SK-N-SH treated with all-trans-retinoic acid at 6 μM for 48 hours (cell line): ENCODE results near the gene DNAH1.

Experiments
- ATAC-seq: fragments of 200-7000 bp; cut with Tn5 transposase; 3 replicates; pipeline ENCODE4 v1.9.1; 2020; ENCODE audit warnings: mild to moderate bottlenecking, moderate library complexity
- ARNTL ChIP-seq: fragments of 450-650 bp; formaldehyde crosslinking; IDR thresholded peaks from 2 replicates; pipeline ENCODE4 v1.5.0; 2020; ENCODE audit warnings: low read depth, mild to moderate bottlenecking, moderate library complexity, borderline replicate concordance
- BACH2 ChIP-seq: fragments of 250-450 bp; sonication (Bioruptor Pico); IDR thresholded peaks from 2 replicates; pipeline ENCODE4 v1.9.0; 2021; ENCODE audit warnings: mild to moderate bottlenecking, borderline replicate concordance
- CSDC2 ChIP-seq: fragments of 250-450 bp; sonication (Bioruptor Pico); IDR thresholded peaks from 2 replicates; pipeline ENCODE4 v1.5.0; 2020; ENCODE audit warnings: mild to moderate bottlenecking, moderate library complexity
- ESRRG ChIP-seq: fragments of 250-450 bp; sonication (Bioruptor Pico); IDR thresholded peaks from 2 replicates; pipeline ENCODE4 v1.6.1; 2021; ENCODE audit warnings: mild to moderate bottlenecking
- ISL1 ChIP-seq: fragments of 250-450 bp; sonication (Bioruptor Pico); IDR thresholded peaks from 2 replicates; pipeline ENCODE4 v2.1.2; 2022; ENCODE audit warnings: mild to moderate bottlenecking, moderate library complexity
- OSR1 ChIP-seq: fragments of 250-450 bp; sonication (Bioruptor Pico); IDR thresholded peaks from 2 replicates; pipeline ENCODE4 v1.8.0; 2022; ENCODE audit warnings: moderate library complexity, mild to moderate bottlenecking, inconsistent platforms
- POU6F1 ChIP-seq: fragments of 250-450 bp; sonication (Bioruptor Pico); IDR thresholded peaks from 2 replicates; pipeline ENCODE4 v1.8.0; 2021; ENCODE audit warnings: low read depth, mild to moderate bottlenecking, moderate library complexity, borderline replicate concordance
- RARB ChIP-seq: fragments of 250-450 bp; sonication (Bioruptor Pico); IDR thresholded peaks from 2 replicates; pipeline ENCODE4 v1.8.0; 2021; ENCODE audit warnings: mild to moderate bottlenecking, moderate library complexity
- SNAI2 ChIP-seq: fragments of 250-450 bp; sonication (Bioruptor Pico); IDR thresholded peaks from 2 replicates; pipeline ENCODE4 v1.5.0; 2020; ENCODE audit warnings: mild to moderate bottlenecking, moderate library complexity
- TCF4 ChIP-seq: fragments of 250-450 bp; sonication (Bioruptor Pico); IDR thresholded peaks from 2 replicates; pipeline ENCODE4 v1.8.0; 2021; ENCODE audit warnings: mild to moderate bottlenecking, moderate library complexity, borderline replicate concordance
- TOX ChIP-seq: fragments of 250-450 bp; sonication (Bioruptor Pico); IDR thresholded peaks from 2 replicates; pipeline ENCODE4 v1.8.0; 2021; ENCODE audit warnings: mild to moderate bottlenecking, moderate library complexity, borderline replicate concordance
- TSHZ2 ChIP-seq: fragments of 250-450 bp; sonication (Bioruptor Pico); IDR thresholded peaks from 2 replicates; pipeline ENCODE4 v1.5.0; 2020; ENCODE audit warnings: mild to moderate bottlenecking, moderate library complexity
- ZC3H10 ChIP-seq: fragments of 250-450 bp; sonication (Bioruptor Pico); IDR thresholded peaks from 2 replicates; pipeline ENCODE4 v1.5.1; 2021; ENCODE audit warnings: mild to moderate bottlenecking, moderate library complexity
- ZFP3 ChIP-seq: fragments of 250-450 bp; sonication (Bioruptor Pico); IDR thresholded peaks from 2 replicates; pipeline ENCODE4 v1.5.0; 2020; ENCODE audit warnings: mild to moderate bottlenecking, moderate library complexity
- ZFP30 ChIP-seq: fragments of 450-650 bp; formaldehyde crosslinking; IDR thresholded peaks from 2 replicates; pipeline ENCODE4 v1.5.0; 2022; ENCODE audit warnings: mild to moderate bottlenecking, moderate library complexity
- ZNF565 ChIP-seq: fragments of 450-650 bp; formaldehyde crosslinking; conservative IDR thresholded peaks from 2 replicates; pipeline ENCODE4 v1.5.0; 2020; ENCODE audit warnings: low read depth, mild to moderate bottlenecking, moderate library complexity
- ZNF70 ChIP-seq: fragments of 450-650 bp; formaldehyde crosslinking; IDR thresholded peaks from 2 replicates; pipeline ENCODE4 v1.5.0; 2020; ENCODE audit warnings: mild to moderate bottlenecking, moderate library complexity
- TF ChIP-seq, protein P1 (sequence below): fragments of 250-450 bp; sonication (Bioruptor Pico); IDR thresholded peaks from 2 replicates; pipeline ENCODE4 v1.5.1; 2020; ENCODE audit warnings: low read depth, mild to moderate bottlenecking, moderate library complexity
- TF ChIP-seq, protein P2 (sequence below): fragments of 250-450 bp; sonication (Bioruptor Pico); IDR thresholded peaks from 2 replicates; pipeline ENCODE4 v1.8.0; 2020; ENCODE audit warnings: mild to moderate bottlenecking, moderate library complexity, borderline replicate concordance

The DNAH1 gene

DNA sequence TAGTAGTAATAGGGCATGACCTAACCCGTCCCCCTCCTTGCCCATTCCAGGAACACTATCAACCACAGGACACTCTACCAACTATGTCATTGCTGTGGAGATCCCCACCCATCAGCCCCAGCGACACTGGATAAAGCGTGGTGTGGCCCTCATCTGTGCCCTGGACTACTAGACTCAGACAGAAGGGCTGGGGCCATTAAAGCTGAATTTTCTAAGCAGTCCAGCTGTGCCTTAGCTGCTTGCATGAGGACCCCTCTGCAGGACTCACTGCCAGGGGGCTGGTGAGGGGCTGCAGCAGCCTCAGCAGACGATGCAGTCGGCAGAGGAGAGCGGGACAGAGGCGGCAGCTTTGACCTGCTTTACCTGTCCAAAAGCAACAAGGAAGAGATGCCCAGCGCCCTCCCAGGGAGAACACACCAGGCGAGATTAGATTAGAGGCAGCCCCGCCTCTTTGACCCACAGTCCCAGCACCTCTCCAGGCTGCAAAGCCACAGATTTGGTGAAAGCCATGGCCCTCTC lies 84.2 kb downstream of the DNAH1 start:
- ATAC-seq = no peak
- TF ChIP-seq ZFP3 (CRISPR knock-in tag) (no peak), BACH2 (CRISPR knock-in tag) (no peak), SNAI2 (no peak)
- TF ChIP-seq, all 23 proteins: peak for 0

GRCh38 chr3:52401021-52401420 lies 84.9 kb downstream of the DNAH1 start:
- TF ChIP-seq ZFP30 (CRISPR knock-in tag) = no peak
- TF ChIP-seq, protein P1, sequence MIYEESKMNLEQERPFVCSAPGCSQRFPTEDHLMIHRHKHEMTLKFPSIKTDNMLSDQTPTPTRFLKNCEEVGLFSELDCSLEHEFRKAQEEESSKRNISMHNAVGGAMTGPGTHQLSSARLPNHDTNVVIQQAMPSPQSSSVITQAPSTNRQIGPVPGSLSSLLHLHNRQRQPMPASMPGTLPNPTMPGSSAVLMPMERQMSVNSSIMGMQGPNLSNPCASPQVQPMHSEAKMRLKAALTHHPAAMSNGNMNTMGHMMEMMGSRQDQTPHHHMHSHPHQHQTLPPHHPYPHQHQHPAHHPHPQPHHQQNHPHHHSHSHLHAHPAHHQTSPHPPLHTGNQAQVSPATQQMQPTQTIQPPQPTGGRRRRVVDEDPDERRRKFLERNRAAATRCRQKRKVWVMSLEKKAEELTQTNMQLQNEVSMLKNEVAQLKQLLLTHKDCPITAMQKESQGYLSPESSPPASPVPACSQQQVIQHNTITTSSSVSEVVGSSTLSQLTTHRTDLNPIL (CRISPR knock-in tag) = no peak
- no peak for TF ChIP-seq RARB
- TF ChIP-seq SNAI2 = no peak
- no peak for TF ChIP-seq TOX (CRISPR knock-in tag)
- TF ChIP-seq CSDC2 (CRISPR knock-in tag) = no peak
- TF ChIP-seq ZFP3 (CRISPR knock-in tag) = no peak
- no peak for TF ChIP-seq ESRRG
- no peak for TF ChIP-seq OSR1 (CRISPR knock-in tag)
- TF ChIP-seq TCF4 (CRISPR knock-in tag) = no peak
- TF ChIP-seq POU6F1 (CRISPR knock-in tag) = no peak
- TF ChIP-seq ZC3H10 (CRISPR knock-in tag) = no peak
- TF ChIP-seq, protein P2, sequence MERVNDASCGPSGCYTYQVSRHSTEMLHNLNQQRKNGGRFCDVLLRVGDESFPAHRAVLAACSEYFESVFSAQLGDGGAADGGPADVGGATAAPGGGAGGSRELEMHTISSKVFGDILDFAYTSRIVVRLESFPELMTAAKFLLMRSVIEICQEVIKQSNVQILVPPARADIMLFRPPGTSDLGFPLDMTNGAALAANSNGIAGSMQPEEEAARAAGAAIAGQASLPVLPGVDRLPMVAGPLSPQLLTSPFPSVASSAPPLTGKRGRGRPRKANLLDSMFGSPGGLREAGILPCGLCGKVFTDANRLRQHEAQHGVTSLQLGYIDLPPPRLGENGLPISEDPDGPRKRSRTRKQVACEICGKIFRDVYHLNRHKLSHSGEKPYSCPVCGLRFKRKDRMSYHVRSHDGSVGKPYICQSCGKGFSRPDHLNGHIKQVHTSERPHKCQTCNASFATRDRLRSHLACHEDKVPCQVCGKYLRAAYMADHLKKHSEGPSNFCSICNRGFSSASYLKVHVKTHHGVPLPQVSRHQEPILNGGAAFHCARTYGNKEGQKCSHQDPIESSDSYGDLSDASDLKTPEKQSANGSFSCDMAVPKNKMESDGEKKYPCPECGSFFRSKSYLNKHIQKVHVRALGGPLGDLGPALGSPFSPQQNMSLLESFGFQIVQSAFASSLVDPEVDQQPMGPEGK (CRISPR knock-in tag) = no peak
- no peak for TF ChIP-seq ARNTL (CRISPR knock-in tag)
- TF ChIP-seq ZNF70 (CRISPR knock-in tag) = no peak
- TF ChIP-seq TSHZ2 = no peak
- no peak for TF ChIP-seq ZNF565 (CRISPR knock-in tag)
- no peak; the same call in 2 of the 3 replicates for ATAC-seq

GRCh38 chr3:52401551-52401950 lies 85.4 kb downstream of the DNAH1 start:
- no peak for ATAC-seq

DNA sequence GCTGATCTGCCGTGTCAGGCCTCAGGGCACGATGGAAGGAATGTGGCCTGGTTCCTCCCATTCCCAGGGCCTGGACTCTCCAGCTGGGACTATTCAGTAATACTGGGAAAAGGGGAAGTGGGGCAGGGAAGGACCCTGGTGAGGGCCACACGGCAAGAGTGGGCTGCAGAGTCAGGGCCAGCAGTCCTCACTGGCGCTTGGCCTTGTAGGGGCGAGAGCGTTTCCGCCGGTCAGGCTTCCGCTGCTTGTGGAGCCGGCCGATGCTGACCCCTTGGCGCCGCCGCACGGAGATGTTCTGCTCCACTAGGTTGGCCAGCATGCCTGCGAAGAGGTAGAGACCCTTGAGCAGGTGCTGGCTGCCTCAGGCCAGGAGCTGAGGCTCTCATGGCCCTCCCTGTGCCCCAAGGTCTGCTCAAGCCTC lies 86.0 kb downstream of the DNAH1 start:
- no peak for ATAC-seq

More at GRCh38 chr3:52401551-52401950, 85.4 kb downstream of the DNAH1 start:
- TF ChIP-seq ARNTL (CRISPR knock-in tag) (no peak), OSR1 (CRISPR knock-in tag) (no peak)
- TF ChIP-seq, all 23 proteins: peak for 0

More for the DNA sequence above, 86.0 kb downstream of the DNAH1 start:
- TF ChIP-seq POU6F1 (CRISPR knock-in tag) (no peak), ZC3H10 (CRISPR knock-in tag) (no peak), ISL1 (CRISPR knock-in tag) (no peak)
